ENCODE data around the gene WDR31.
"Not testable (repeated sequence)": the region's sequence is repeated elsewhere in the genome, so short reads cannot be mapped to it uniquely, and the experiment has no call there.

The WDR31 gene

DNA sequence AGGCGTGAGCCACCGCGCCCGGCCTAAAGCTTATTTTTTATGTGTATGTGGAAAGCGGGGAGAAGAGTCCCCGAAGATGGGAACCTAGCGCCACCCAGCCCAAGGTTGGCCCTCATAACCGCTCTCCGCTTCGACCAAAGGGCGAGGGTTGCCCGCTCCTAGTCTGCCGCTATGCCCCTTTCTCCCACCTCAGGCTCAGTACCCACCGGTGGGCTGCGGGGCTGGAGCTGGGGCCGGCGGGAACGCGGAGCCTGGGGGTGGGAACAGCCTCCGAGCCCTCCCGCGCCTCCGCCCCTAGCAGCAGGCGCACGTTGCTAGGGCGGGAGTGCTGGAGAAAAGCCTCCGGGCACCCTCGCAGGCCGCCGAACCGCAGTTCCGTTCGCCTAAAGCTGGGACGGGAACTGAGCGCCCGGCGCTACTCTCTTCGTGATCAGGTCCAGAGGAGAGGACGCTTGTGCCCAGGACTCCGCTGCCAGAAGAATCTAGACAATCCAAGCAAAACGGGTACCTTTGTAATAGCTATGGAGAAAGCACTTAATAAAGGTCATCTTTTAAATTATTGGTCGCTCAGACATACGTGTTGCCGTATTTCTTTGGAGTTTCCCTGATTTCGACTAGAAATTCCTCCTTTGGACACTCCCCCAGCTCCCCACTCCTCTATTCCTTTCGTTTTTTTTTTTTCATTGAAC is at the start of gene WDR31:
WDR31 (minus strand) TSS at position 265 of the 689 bp plus-strand sequence. CDS start 8,253 bp downstream, outside the sequence.
- peak; percentile 75 for DNase-seq (ENCODE audit: low read depth)

- no peak for DNase-seq (ENCODE audit: low read depth)
Measured at GRCh38 chr9:113389451-113389850, 49.4 kb upstream of the WDR31 start.

DNA sequence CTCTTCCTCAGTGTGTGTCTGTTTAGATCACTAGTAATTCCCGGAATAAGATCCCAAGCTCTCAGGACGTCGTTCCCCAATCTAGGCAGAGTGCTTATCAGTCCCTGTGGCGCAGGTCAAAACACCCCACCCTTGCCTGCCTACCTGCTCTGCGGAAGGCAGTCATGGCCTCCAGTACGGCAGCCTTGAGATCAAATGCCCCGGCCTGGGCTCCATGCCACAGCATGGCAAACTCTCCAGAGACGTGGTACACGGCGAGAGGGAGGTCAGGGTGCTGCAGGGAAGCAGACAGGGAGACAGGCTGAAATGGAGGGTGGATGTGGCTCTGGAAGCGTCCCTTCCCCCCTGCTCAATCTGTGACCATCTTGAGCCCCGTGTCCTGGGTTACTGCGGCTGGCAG is 48.8 kb upstream of the WDR31 start:
- DNase-seq (ENCODE audit: low read depth), result no peak

GRCh38 chr9:113387560-113388230 is 47.6 kb upstream of the WDR31 start:
- DNase-seq (ENCODE audit: low read depth), result no peak

DNA sequence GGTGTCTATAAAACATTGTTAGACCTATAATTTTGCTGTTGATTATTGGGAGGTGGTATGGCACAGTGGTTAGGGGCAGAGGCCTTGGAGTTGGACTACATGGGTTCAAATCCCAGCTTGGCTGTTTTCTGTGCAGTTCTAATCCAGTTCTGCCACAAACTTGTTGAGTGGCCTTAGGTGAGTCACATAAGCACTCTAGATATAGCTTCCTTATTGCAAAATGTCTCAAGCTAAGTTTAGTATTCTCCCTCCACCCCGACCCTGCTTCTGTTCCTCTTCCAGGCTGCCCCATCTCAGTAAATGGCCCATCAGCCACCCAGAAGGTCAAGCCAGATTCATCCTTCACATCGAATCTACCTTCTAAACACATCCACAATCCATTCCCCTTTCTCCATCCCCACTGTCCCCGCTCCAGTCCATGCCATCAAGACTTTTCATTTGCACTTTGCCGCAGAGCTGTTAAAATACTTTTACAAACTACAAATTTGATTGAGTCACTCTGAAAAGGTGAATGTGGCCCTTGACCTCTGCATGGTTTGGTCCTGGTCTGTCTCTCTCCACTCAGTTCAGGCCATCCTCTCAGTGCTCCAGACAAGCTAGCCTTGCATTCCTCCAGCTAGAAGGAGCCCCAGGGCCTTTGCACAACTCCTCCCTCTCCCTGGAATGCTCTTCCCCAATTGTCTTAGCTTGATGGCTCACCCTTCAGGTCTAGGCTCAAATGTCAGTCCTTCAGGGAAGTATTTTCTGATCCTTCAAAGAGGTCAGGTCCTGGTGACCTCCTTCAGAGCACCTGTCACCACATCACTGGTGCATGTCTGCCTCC is 46.7 kb upstream of the WDR31 start:
- no peak for DNase-seq (ENCODE audit: low read depth)

- DNase-seq (ENCODE audit: low read depth), result no peak
Measured at GRCh38 chr9:113381909-113382411, 41.9 kb upstream of the WDR31 start.

DNA sequence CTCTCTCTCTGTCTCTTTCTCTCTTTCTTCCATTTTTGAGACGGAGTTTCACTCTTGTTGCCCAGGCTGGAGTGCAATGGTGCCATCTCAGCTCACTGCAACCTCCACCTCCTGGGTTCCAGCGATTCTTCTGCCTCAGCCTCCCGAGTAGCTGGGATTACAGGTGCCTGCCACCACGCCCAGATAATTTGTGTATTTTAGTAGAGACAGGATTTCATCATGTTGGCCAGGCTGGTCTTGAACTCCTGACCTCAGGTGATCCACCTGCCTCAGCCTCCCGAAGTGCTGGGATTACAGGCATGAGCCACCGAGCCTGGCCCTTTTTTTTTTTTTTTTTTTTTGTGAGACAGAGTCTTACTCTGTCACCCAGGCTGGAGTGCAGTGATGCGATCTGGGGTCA is 41.4 kb upstream of the WDR31 start:
- DNase-seq (ENCODE audit: low read depth), result not testable (repeated sequence)

DNA sequence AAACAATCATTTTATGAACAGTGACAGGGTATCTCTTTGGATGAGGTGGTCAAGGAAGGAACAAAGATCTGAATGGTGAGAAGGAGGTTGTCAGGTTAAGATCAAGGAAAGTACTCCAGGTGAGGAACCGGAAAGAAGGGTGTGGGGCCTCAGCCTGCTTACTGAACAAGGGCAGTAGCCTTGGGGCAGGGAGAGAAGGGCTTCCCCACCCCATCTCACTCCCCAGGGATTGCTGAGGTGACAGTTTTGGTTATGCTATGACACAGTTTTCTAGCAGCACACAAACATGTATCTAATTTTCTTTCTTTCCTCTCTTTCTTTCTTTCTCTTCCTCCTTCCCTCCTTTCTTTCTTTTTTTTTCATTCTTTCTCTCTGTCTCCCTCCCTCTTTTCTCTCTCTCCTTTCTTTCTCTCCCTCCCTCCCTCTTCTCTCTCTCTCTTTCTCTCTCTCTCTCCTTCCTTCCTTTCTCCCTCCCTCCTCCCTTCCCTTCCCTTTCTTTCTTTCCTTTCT is 40.8 kb upstream of the WDR31 start:
- DNase-seq (ENCODE audit: low read depth), result no peak

DNA sequence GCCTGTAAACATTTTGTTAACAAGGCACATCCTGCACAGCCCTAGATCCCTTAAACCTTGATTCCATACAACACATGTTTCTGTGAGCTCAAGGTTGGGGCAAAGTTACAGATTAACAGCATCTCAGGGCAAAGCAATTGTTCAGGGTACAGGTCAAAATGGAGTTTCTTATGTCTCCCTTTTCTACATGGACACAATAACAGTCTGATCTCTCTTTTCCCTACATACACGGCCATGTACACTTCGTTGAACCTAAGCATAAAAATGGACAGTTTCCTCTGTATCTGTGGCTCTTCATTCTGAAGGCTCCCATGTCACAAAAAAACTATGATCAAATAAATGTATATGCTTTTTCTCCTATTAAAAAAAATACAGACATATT is 39.7 kb upstream of the WDR31 start:
- not testable (repeated sequence) for DNase-seq (ENCODE audit: low read depth)

GRCh38 chr9:113379094-113379828 is 39.2 kb upstream of the WDR31 start:
- DNase-seq (ENCODE audit: low read depth), result not testable (repeated sequence)

GRCh38 chr9:113376634-113377567 is 36.8 kb upstream of the WDR31 start, which contains the start of gene HDHD3:
Gene HDHD3, minus strand, starts transcription at chr9:113376986. Its CDS starts 2,632 bp downstream, at chr9:113374354.
- DNase-seq (ENCODE audit: low read depth), result peak; percentile 31

DNA sequence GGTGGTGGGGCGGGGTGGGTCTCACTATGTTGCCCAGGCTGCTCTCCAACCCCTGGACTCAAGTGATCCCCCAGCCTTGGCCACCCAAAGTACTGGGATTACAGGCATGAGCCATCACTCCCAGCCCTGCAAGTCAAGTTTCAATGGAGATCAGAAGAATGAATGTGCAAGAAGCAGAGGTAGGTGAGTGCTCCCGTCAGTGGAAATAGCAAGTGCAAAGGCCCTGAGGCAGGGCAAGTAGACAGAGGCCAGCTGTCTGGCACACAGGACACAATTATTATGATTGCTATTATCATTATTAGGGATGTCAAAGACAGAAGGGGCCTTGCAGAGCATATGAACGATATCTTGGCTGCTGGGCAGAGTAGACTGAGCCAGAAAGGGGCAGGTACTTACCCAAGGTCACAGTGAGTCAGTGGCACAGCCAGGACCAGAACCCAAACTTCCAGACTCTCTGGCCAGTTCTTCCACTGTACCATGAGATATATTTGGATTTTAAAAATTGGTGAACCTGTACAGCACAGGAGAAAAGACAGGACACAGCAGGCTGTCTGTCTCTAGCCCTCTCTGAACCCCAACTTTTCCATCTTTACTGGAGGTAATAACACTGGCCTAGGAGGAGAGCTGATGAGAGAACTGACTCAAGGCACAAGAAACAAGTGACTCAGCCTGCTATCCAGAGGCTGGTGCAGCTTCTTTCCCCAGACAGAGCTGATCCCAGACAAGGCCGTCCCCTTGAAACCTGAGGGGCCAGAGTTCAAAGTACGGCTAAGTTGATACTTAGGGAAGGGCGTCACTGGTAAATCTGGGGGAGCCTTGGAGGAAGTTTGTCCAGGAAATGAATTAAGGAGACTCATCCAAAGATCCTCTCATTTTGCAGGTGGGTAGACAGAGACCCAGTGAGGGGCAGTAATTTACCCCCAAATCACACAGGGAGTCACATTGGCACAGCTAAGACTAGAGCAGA is 35.3 kb upstream of the WDR31 start:
- no peak for DNase-seq (ENCODE audit: low read depth)

DNA sequence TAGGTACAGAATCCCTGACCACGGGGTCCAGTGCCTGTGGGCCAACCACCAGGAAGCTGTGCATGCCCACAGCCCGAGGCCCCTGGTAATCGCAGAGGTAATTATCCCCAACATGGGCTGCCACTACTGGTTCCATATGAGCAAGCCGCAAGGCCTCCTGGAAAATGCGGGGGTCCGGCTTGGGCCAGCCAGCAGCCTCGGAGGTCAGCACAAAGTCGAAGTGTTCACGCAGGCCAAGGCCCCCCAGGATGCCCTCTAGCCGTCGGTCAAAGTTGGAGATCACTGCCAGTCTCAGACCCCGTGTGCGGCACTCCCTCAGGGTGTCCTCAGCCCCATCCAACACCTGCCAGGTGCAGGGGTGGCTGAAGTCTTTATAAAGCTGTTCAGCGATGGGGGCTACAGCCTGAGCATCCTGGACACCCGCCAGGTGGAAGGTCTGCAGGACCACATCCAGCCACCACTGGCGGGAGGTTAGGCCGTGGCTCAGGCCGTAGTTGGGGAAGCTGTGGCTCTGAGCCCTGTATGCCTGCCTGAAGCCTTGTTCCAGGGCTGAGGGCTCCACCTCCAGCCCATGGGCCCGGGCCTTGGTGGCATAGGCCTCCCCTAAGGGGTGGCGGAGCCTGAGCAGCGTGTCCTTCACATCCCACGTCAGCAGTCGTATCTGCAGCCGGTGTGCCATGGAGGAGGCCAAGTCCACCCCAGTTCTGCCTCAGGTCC is 33.8 kb upstream of the WDR31 start:
- no peak for DNase-seq (ENCODE audit: low read depth)

DNA sequence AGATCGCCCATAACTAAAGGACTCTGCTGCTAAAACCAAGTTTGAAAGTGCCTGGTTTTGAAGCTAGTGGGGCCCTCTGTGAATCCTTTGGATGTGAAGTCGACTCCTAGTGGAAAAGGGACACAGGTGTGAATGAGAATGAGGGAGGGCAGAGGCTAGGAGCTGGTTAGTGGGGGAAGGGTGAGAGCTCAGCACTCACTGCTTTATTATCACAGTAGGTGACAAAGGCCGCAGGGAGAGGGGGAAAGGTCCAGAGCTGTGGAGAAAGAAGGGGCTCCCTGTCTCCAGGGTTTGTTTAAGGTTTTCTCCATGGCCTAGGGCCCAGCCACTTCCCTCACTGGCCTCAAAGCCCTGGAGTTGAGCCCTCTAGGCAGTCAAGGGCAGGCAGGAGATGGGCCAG is 33.2 kb upstream of the WDR31 start:
- no peak for DNase-seq (ENCODE audit: low read depth)

DNA sequence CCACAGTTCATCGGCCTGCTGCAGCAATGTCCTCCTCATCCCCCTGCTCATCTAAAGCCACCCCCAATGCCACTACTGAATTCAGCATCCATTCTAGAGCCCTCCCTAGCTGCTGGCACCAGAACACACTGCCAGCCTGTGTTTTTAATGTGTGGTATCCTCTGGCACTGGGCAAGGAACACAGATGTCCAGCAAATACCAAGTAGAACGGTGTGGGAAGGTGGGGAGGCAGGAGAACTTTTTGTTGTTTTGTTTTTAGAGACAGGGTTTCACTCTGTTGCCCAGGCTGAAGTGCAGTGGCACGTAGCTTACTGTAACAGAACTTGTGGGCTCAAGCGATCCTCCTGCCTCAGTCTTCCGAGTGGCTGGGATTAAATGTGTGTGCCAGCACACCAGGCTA is 32.0 kb upstream of the WDR31 start:
- no peak for DNase-seq (ENCODE audit: low read depth)

GRCh38 chr9:113370806-113371325 is 30.8 kb upstream of the WDR31 start:
- no peak for DNase-seq (ENCODE audit: low read depth)

DNA sequence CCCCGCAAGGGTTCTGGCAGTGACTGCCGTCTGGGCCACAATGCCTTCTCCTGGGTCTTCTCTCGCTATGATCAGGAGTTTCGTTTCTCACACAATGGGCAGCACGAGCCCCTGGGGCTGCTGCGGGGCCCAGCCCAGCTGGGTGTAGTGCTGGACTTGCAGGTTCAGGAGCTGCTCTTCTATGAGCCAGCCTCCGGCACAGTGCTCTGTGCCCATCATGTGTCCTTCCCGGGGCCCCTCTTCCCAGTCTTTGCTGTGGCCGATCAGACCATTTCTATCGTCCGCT is 29.7 kb upstream of the WDR31 start:
- DNase-seq (ENCODE audit: low read depth), result no peak

DNA sequence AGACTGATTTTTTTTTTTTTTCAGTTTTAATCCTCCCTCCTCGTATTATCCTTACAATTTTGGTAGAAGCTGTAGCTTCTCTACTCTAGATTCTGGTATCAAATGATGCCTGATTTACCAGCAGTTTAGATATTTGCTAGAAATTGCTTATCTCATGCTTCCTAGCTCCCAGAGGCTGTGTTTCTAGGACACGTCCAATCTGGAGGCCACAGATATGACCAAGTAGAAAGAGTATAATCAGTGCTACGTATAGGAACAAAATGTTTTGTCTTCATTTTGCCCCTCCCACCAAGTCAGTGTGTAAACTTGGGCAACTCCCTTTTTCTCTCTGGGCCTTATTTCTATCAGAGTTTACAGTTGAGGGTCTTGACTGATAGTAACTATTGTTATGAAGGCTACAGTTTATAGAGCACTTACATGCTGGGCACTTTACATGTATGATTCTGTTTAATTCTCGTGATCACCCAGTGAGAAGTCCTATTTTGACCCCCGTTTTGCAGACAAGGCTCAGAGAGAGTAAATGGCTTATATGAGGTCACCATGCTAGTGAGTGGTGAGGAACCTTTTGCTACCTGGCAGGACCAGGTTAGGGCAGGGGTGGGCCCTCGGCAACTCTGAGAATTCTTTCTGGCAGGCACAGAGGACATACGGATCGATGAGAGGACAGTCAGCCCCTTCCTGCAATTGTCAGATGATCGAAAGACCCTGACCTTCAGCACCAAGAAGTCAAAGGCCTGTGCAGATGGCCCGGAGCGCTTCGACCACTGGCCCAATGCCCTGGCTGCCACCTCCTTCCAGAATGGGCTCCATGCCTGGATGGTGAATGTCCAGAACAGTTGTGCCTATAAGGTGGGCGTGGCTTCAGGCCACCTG is 29.1 kb upstream of the WDR31 start:
- no peak for DNase-seq (ENCODE audit: low read depth)
